B cell (primary cell): ENCODE results near the gene KIAA1217. TPM values are rescaled to one million over a fixed set of nuclear protein-coding genes. Genes with fewer than 3 reads are reported as not detected.

Experiments
- ATAC-seq: fragments of 200-7000 bp; cut with Tn5 transposase; one replicate; pipeline ENCODE4 v1.10.0; 2021; ENCODE audit warnings: low read depth, mild to moderate bottlenecking, moderate number of reproducible peaks, moderate library complexity
- CTCF ChIA-PET: fragments of 350-600 bp; sonication (Branson Sonifier 250); formaldehyde crosslinking; loops from one replicate; lab custom pipeline; 2021; ENCODE audit warnings: antibody characterized with exemption, inconsistent platforms; lab: Charles Lee
- POLR2A ChIA-PET: fragments of 350-600 bp; sonication (Branson Sonifier 250); formaldehyde crosslinking; loops from one replicate; lab custom pipeline; 2021; ENCODE audit warnings: antibody characterized with exemption; lab: Charles Lee
- DNase-seq: peaks from one replicate; pipeline ENCODE4 v3.0.0; 2013
- H2AFZ ChIP-seq: 2 replicates; pipeline ENCODE4 v1.6.1; 2012; ENCODE audit warnings: mild to moderate bottlenecking, low read depth, low read length; ENCODE audit not compliant: insufficient read depth, poor library complexity, severe bottlenecking
- H3K27ac ChIP-seq, 2 donors: 1 replicate in 1 of 2; 2 replicates in 1 of 2; pipeline ENCODE4 v1.5.1; 2012 to 2013; ENCODE audit warnings: low read length in 2 of 2, mild to moderate bottlenecking in 2 of 2, moderate library complexity in 1 of 2
- H3K27me3 ChIP-seq, 4 experiments: fragments of 200-600 bp in 1 of 4; sonication (generic) in 1 of 4; replicated peaks in 1 of 4; 1 replicate in 2 of 4; 2 replicates in 2 of 4; pipeline versions ENCODE4 v1.6.1 to v1.7.0; 2013 to 2016; ENCODE audit warnings: low read length in 3 of 4, mild to moderate bottlenecking in 2 of 4, mixed read lengths in 1 of 4, moderate library complexity in 1 of 4; ENCODE audit not compliant: insufficient read depth in 4 of 4, control insufficient read depth in 3 of 4; ENCODE audit errors: control extremely low read depth in 1 of 4
- H3K36me3 ChIP-seq, 2 experiments: replicated peaks in 1 of 2; 1 replicate in 1 of 2; 2 replicates in 1 of 2; pipeline versions ENCODE4 v1.6.1 to v1.7.1; 2013; ENCODE audit warnings: low read length in 1 of 2; ENCODE audit not compliant: insufficient read depth in 2 of 2, control insufficient read depth in 1 of 2; ENCODE audit errors: control extremely low read depth in 1 of 2, extremely low read depth in 1 of 2
- H3K4me1 ChIP-seq, 2 donors: fragments of 200-600 bp in 1 of 2; sonication (generic) in 1 of 2; 1 replicate in 1 of 2; 2 replicates in 1 of 2; pipeline versions ENCODE4 v1.5.1 to v1.6.1; 2013 to 2017; ENCODE audit warnings: low read length in 2 of 2; ENCODE audit not compliant: control insufficient read depth in 2 of 2, insufficient read depth in 2 of 2
- H3K4me2 ChIP-seq: replicated peaks from 2 replicates; pipeline ENCODE3; 2012; ENCODE audit warnings: mild to moderate bottlenecking, low read depth, low read length; ENCODE audit not compliant: poor library complexity, severe bottlenecking
- H3K4me3 ChIP-seq, 5 experiments: fragments of 200-600 bp in 1 of 5; sonication (generic) in 1 of 5; 1 replicate in 3 of 5; 2 replicates in 2 of 5; pipeline versions ENCODE4 v1.5.1 to v1.7.0; 2011 to 2016; ENCODE audit warnings: low read length in 4 of 5, mild to moderate bottlenecking in 4 of 5, low read depth in 2 of 5, control low read depth in 1 of 5, moderate library complexity in 1 of 5; ENCODE audit not compliant: insufficient read depth in 1 of 5; ENCODE audit errors: control extremely low read depth in 1 of 5, extremely low read depth in 1 of 5
- H3K79me2 ChIP-seq: fragments of 200-600 bp; sonication (generic); one replicate; pipeline ENCODE4 v1.6.0; 2016; ENCODE audit warnings: low read length; ENCODE audit not compliant: control insufficient read depth, insufficient read depth
- H3K9ac ChIP-seq: fragments of 200-600 bp; sonication (generic); 2 replicates; pipeline ENCODE4 v1.6.1; 2017; ENCODE audit warnings: mild to moderate bottlenecking, low read length, moderate library complexity
- H3K9me3 ChIP-seq, 3 donors: one replicate each; pipeline versions ENCODE4 v1.6.1 to v1.7.1; 2013; ENCODE audit warnings: low read length in 2 of 3; ENCODE audit not compliant: control insufficient read depth in 2 of 3, insufficient read depth in 1 of 3; ENCODE audit errors: control extremely low read depth in 1 of 3
- H4K20me1 ChIP-seq: 2 replicates; pipeline ENCODE4 v1.6.0; 2012; ENCODE audit warnings: mild to moderate bottlenecking, low read length; ENCODE audit not compliant: insufficient read depth, control insufficient read depth, poor library complexity, severe bottlenecking
- H3K27ac Mint-ChIP-seq: one replicate; pipeline ENCODE4 v1.8.0; 2021; ENCODE audit warnings: mixed read lengths
- H3K27me3 Mint-ChIP-seq: one replicate; pipeline ENCODE4 v1.8.0; 2021; ENCODE audit warnings: mixed read lengths
- H3K4me1 Mint-ChIP-seq: one replicate; pipeline ENCODE4 v1.8.0; 2021; ENCODE audit warnings: mixed read lengths
- H3K4me3 Mint-ChIP-seq: one replicate; pipeline ENCODE4 v1.8.0; 2021; ENCODE audit warnings: mixed read lengths
- H3K9me3 Mint-ChIP-seq: one replicate; pipeline ENCODE4 v1.8.0; 2022; ENCODE audit warnings: mixed read lengths; ENCODE audit not compliant: insufficient read depth
- CTCF ChIP-seq: fragments of 200-600 bp; IDR thresholded peaks from one replicate; pipeline ENCODE4 v1.8.0; 2022; ENCODE audit warnings: antibody characterized with exemption, mild to moderate bottlenecking
- EZH2 ChIP-seq: IDR thresholded peaks from 2 replicates; pipeline ENCODE4 v1.6.1; 2012; ENCODE audit warnings: borderline replicate concordance, low read depth, mild to moderate bottlenecking, moderate library complexity, low read length; ENCODE audit not compliant: insufficient read depth, poor library complexity, severe bottlenecking
- WGBS: methylation state at CpG from one replicate; pipeline ENCODE4 v1.1.5; 2013; ENCODE audit warnings: missing lambda C conversion rate; ENCODE audit not compliant: insufficient coverage; 5-methylcytosine and 5-hydroxymethylcytosine counted together
- intact Hi-C: fragments of 100-400 bp; cut with micrococcal nuclease; formaldehyde crosslinking; loops from one replicate; pipeline ENCODE4 v1.10.0; 2022
- polyA plus RNA-seq: library from polyadenylated mRNA; depleted of rRNA; stranded (reverse); fragments of >200 nt; gene quantifications from 2 replicates; pipeline ENCODE4 v1.2.3, GENCODE V29; 2012
- total RNA-seq, 2 donors: library from RNA; stranded (reverse); fragments of 120-200 nt in 1 of 2; gene quantifications; 1 replicate in 1 of 2; 2 replicates in 1 of 2; pipeline versions ENCODE4 v1.2.3 to v1.2.4, GENCODE V29; 2013 to 2022

KIAA1217 gene
- total and polyA plus RNA-seq, 2 donors (not counting 1 experiment from before 2014, with no cell fraction given) = 0.67 TPM; not detected in 1

GRCh38 chr10:24479806-24480205 is 270.9 kb downstream of the KIAA1217 start:
- Mint-ChIP-seq H3K9me3 (peaks cover 5% of the 10 kb centered on the region), H3K27ac (no peak overlapping the region), H3K4me3 (no peak overlapping the region), H3K4me1 (no peaks in the 10 kb centered on the region), H3K27me3 (no peaks in the 10 kb centered on the region)
- no peaks in the 10 kb centered on the region for H3K36me3 ChIP-seq
- POLR2A ChIA-PET = no interaction called here
- CTCF ChIA-PET = no interaction called here
- no peak overlapping the region for H3K4me3 ChIP-seq
- H2AFZ ChIP-seq = no peak overlapping the region
- H3K27me3 ChIP-seq = no peaks in the 10 kb centered on the region
- no peaks in the 10 kb centered on the region for H3K9me3 ChIP-seq
- no peaks in the 10 kb centered on the region for H3K4me1 ChIP-seq
- DNase-seq = no peak
- 70% methylated on average over 3 of the region's 4 CpGs for WGBS
- no peaks in the 10 kb centered on the region for H3K79me2 ChIP-seq
- no peak overlapping the region for H3K4me2 ChIP-seq
- no peak for ATAC-seq
- no peaks in the 10 kb centered on the region for H4K20me1 ChIP-seq
- intact Hi-C loops = no loop called here
- H3K9ac ChIP-seq = no peak overlapping the region
- TF ChIP-seq EZH2 = no peak
- TF ChIP-seq CTCF = no peak
- H3K27ac ChIP-seq = no peak overlapping the region

- no peak overlapping the region for H3K4me2 ChIP-seq
- H4K20me1 ChIP-seq = no peaks in the 10 kb centered on the region
- POLR2A ChIA-PET = no interaction called here
- peaks cover 5% of the 10 kb centered on the region for H3K9me3 Mint-ChIP-seq
- no peaks in the 10 kb centered on the region for H3K27me3 Mint-ChIP-seq
- intact Hi-C loops = no loop called here
- no peak overlapping the region for H3K4me3 Mint-ChIP-seq
- 94% methylated on average over 2 of the region's 3 CpGs for WGBS
- H3K27ac ChIP-seq = no peak overlapping the region
- H3K27ac Mint-ChIP-seq = no peak overlapping the region
- no peak overlapping the region for H2AFZ ChIP-seq
- no peak overlapping the region for H3K9ac ChIP-seq
- no peak overlapping the region for H3K4me3 ChIP-seq
- ATAC-seq = no peak
- H3K79me2 ChIP-seq = no peaks in the 10 kb centered on the region
- TF ChIP-seq EZH2 (no peak), CTCF (no peak)
- CTCF ChIA-PET = no interaction called here
- no peaks in the 10 kb centered on the region for H3K36me3 ChIP-seq
- DNase-seq = no peak
- no peaks in the 10 kb centered on the region for H3K4me1 Mint-ChIP-seq
- no peaks in the 10 kb centered on the region for H3K27me3 ChIP-seq
- no peaks in the 10 kb centered on the region for H3K9me3 ChIP-seq
- H3K4me1 ChIP-seq = no peaks in the 10 kb centered on the region
Measured at GRCh38 chr10:24480447-24480846, 271.5 kb downstream of the KIAA1217 start.
